Measurements from ENCODE around the gene PLPPR3.

DNA sequence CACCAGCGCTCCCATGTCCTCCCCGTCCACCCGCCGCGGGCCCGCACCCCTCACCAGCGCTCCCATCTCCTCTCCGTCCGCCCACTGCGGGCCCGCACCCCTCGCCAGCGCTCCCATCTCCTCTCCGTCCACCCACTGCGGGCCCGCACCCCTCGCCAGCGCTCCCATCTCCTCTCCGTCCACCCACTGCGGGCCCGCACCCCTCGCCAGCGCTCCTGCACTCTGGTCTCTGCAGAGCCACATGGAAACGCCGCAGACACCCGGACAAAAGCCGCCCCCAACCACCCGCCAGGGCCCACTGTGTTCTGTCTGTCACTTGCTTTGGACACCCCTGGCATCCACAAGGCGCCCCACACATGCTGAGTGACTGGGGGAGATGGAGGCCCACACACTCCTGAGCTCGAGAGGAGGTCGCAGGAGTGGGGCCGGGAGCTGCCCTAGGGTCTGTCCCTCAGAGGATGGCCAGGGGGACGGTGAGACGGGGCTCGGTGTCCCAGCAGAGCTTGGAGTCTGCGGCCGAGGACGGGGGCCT, 45.1 kb upstream of the PLPPR3 start:
- TF ChIP-seq CTCF (tag by site-specific recombination; IDR thresholded peaks at IDR 0.05) (no peak), ZNF274 (IDR thresholded peaks at IDR 0.05; ENCODE audit: low read length) (no peak), ZNF274 (tag by site-specific recombination; IDR thresholded peaks at IDR 0.05; ENCODE audit: borderline replicate concordance) (no peak), ZNF621 (tag by site-specific recombination; IDR thresholded peaks at IDR 0.05) (no peak), ZSCAN30 (tag by site-specific recombination; IDR thresholded peaks at IDR 0.05) (no peak), ZBTB10 (tag by site-specific recombination; IDR thresholded peaks at IDR 0.05) (no peak), ZNF792 (tag by site-specific recombination; IDR thresholded peaks at IDR 0.05) (no peak), ZNF768 (tag by site-specific recombination; IDR thresholded peaks at IDR 0.05) (no peak), ZBTB21 (tag by site-specific recombination; IDR thresholded peaks at IDR 0.05) (no peak), REST (tag by site-specific recombination; IDR thresholded peaks at IDR 0.05) (no peak), HOXA7 (CRISPR knock-in tag; IDR thresholded peaks at IDR 0.05; ENCODE audit: borderline replicate concordance) (no peak), ZNF341 (tag by site-specific recombination; IDR thresholded peaks at IDR 0.05; ENCODE audit: low read depth) (no peak)
- TF ChIP-seq, protein P1, sequence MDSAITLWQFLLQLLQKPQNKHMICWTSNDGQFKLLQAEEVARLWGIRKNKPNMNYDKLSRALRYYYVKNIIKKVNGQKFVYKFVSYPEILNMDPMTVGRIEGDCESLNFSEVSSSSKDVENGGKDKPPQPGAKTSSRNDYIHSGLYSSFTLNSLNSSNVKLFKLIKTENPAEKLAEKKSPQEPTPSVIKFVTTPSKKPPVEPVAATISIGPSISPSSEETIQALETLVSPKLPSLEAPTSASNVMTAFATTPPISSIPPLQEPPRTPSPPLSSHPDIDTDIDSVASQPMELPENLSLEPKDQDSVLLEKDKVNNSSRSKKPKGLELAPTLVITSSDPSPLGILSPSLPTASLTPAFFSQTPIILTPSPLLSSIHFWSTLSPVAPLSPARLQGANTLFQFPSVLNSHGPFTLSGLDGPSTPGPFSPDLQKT (IDR thresholded peaks at IDR 0.05; ENCODE audit: borderline replicate concordance, low read depth, low read length), result no peak

All from HEK293 (cell line).